Measurements from ENCODE around the gene PLOD2. TPM values are rescaled to one million over a fixed set of nuclear protein-coding genes. Genes with fewer than 3 reads are reported as not detected.

Gene PLOD2
- total and polyA plus RNA-seq, 2 donors (not counting 1 experiment from before 2014, with no cell fraction given), result not detected

GRCh38 chr3:146037697-146038096 lies 123.3 kb downstream of the PLOD2 start:
- H2AFZ ChIP-seq (ENCODE audit: insufficient read depth, low read depth, low read length, poor library complexity, severe bottlenecking), result no peak overlapping the region
- TF ChIP-seq EZH2 (IDR thresholded peaks at IDR 0.05; ENCODE audit: borderline replicate concordance, insufficient read depth, low read depth, low read length, poor library complexity, severe bottlenecking) (no peak), CTCF (IDR thresholded peaks at IDR 0.05) (no peak)
- ChIA-PET POLR2A (no interaction called here), CTCF (no interaction called here)
- DNase-seq (no peak), ATAC-seq (ENCODE audit: low read depth) (no peak)
- no peaks in the 10 kb centered on the region for H3K4me1 ChIP-seq (ENCODE audit: control insufficient read depth in 2 of 2, insufficient read depth in 2 of 2, low read length in 2 of 2)
- no peak overlapping the region for H3K4me3 Mint-ChIP-seq
- intact Hi-C loops (cut with micrococcal nuclease), result no loop called here
- no peak overlapping the region for H3K27ac Mint-ChIP-seq
- no peaks in the 10 kb centered on the region for H3K4me1 Mint-ChIP-seq
- H3K4me3 ChIP-seq (ENCODE audit: control extremely low read depth in 1 of 5, extremely low read depth in 1 of 5, insufficient read depth in 1 of 5, low read depth in 2 of 5, low read length in 4 of 5), result no peak overlapping the region
- no peaks in the 10 kb centered on the region for H3K27me3 Mint-ChIP-seq
- H3K27ac ChIP-seq (ENCODE audit: low read length in 2 of 2), result no peak overlapping the region
- no peak overlapping the region for H3K9ac ChIP-seq (ENCODE audit: low read length)
- H3K36me3 ChIP-seq (replicated peaks in 1 of 2; ENCODE audit: control extremely low read depth in 1 of 2, control insufficient read depth in 1 of 2, extremely low read depth in 1 of 2, insufficient read depth in 2 of 2, low read length in 1 of 2), result no peaks in the 10 kb centered on the region
- no peaks in the 10 kb centered on the region for H3K79me2 ChIP-seq (ENCODE audit: control insufficient read depth, insufficient read depth, low read length)
- H3K27me3 ChIP-seq (replicated peaks in 1 of 4; ENCODE audit: control extremely low read depth in 1 of 4, control insufficient read depth in 3 of 4, insufficient read depth in 4 of 4, low read length in 3 of 4), result no peaks in the 10 kb centered on the region
- H3K9me3 Mint-ChIP-seq (ENCODE audit: insufficient read depth), result no peaks in the 10 kb centered on the region
- peaks cover 0 to 3% (median 0%) of the 10 kb centered on the region in 3 donors for H3K9me3 ChIP-seq (ENCODE audit: control extremely low read depth in 1 of 3, control insufficient read depth in 2 of 3, insufficient read depth in 1 of 3, low read length in 2 of 3)
- 83% methylated on average over 5 of the region's 5 CpGs for WGBS (ENCODE audit: insufficient coverage)
- no peak overlapping the region for H3K4me2 ChIP-seq (replicated peaks; ENCODE audit: low read depth, low read length, poor library complexity, severe bottlenecking)
- H4K20me1 ChIP-seq (ENCODE audit: control insufficient read depth, insufficient read depth, low read length, poor library complexity, severe bottlenecking), result no peaks in the 10 kb centered on the region

- Histone ChIP-seq H3K4me1 (ENCODE audit: control insufficient read depth in 2 of 2, insufficient read depth in 2 of 2, low read length in 2 of 2) (no peaks in the 10 kb centered on the region), H4K20me1 (ENCODE audit: control insufficient read depth, insufficient read depth, low read length, poor library complexity, severe bottlenecking) (no peaks in the 10 kb centered on the region), H3K27me3 (replicated peaks in 1 of 4; ENCODE audit: control extremely low read depth in 1 of 4, control insufficient read depth in 3 of 4, insufficient read depth in 4 of 4, low read length in 3 of 4) (no peaks in the 10 kb centered on the region), H3K36me3 (replicated peaks in 1 of 2; ENCODE audit: control extremely low read depth in 1 of 2, control insufficient read depth in 1 of 2, extremely low read depth in 1 of 2, insufficient read depth in 2 of 2, low read length in 1 of 2) (no peaks in the 10 kb centered on the region), H3K9me3 (ENCODE audit: control extremely low read depth in 1 of 3, control insufficient read depth in 2 of 3, insufficient read depth in 1 of 3, low read length in 2 of 3) (no peaks in the 10 kb centered on the region), H3K4me3 (ENCODE audit: control extremely low read depth in 1 of 5, extremely low read depth in 1 of 5, insufficient read depth in 1 of 5, low read depth in 2 of 5, low read length in 4 of 5) (no peak overlapping the region), H2AFZ (ENCODE audit: insufficient read depth, low read depth, low read length, poor library complexity, severe bottlenecking) (no peak overlapping the region), H3K4me2 (replicated peaks; ENCODE audit: low read depth, low read length, poor library complexity, severe bottlenecking) (no peak overlapping the region), H3K27ac (ENCODE audit: low read length in 2 of 2) (no peak overlapping the region), H3K79me2 (ENCODE audit: control insufficient read depth, insufficient read depth, low read length) (no peaks in the 10 kb centered on the region), H3K9ac (ENCODE audit: low read length) (no peak overlapping the region)
- Mint-ChIP-seq H3K27me3 (no peaks in the 10 kb centered on the region), H3K4me1 (no peaks in the 10 kb centered on the region), H3K9me3 (ENCODE audit: insufficient read depth) (peaks cover 2% of the 10 kb centered on the region), H3K27ac (no peak overlapping the region), H3K4me3 (no peak overlapping the region)
- intact Hi-C loops (cut with micrococcal nuclease), result no loop called here
- TF ChIP-seq CTCF (IDR thresholded peaks at IDR 0.05) (no peak), EZH2 (IDR thresholded peaks at IDR 0.05; ENCODE audit: borderline replicate concordance, insufficient read depth, low read depth, low read length, poor library complexity, severe bottlenecking) (no peak)
- DNase-seq, result no peak
- ChIA-PET CTCF (interaction anchor here (1.1 kb wide), 1 partner anchor 32 kb away, joined by 3 read pairs; no protein-coding TSS in a partner anchor), POLR2A (no interaction called here)
- WGBS (ENCODE audit: insufficient coverage), result no CpG with 5 or more reads among the region's 1 CpG
- no peak for ATAC-seq (ENCODE audit: low read depth)
These were observed 124.7 kb downstream of the PLOD2 start for GRCh38 chr3:146036281-146036680.
